GM12874 (cell line): ENCODE data around the gene FAM149B1.

Source experiments
- TF ChIP-seq, protein P1 (sequence below): IDR thresholded peaks from 2 replicates; pipeline ENCODE4 v1.5.1; 2011; ENCODE audit warnings: low read depth, mild to moderate bottlenecking, control low read depth, low read length, moderate library complexity; ENCODE audit not compliant: insufficient read depth

The FAM149B1 gene

DNA sequence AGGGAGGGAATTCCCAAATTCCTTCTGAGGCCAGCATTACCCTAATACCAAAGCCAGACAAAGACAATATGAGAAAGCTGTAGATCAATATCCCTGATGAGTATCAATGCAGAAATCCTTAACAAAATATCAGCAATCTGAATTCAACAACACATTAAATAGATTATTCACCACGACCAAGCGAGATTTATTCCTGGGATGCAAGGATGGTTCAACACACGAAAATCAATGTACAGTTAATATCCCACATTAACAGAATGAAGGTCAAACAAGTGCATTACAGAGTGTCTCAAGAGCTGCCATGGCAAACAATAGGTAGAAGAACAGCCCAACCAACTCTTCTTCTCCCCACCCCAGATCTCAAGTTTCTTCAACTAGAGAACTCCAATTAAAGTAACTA, 6.3 kb upstream of the FAM149B1 start:
- TF ChIP-seq, protein P1, sequence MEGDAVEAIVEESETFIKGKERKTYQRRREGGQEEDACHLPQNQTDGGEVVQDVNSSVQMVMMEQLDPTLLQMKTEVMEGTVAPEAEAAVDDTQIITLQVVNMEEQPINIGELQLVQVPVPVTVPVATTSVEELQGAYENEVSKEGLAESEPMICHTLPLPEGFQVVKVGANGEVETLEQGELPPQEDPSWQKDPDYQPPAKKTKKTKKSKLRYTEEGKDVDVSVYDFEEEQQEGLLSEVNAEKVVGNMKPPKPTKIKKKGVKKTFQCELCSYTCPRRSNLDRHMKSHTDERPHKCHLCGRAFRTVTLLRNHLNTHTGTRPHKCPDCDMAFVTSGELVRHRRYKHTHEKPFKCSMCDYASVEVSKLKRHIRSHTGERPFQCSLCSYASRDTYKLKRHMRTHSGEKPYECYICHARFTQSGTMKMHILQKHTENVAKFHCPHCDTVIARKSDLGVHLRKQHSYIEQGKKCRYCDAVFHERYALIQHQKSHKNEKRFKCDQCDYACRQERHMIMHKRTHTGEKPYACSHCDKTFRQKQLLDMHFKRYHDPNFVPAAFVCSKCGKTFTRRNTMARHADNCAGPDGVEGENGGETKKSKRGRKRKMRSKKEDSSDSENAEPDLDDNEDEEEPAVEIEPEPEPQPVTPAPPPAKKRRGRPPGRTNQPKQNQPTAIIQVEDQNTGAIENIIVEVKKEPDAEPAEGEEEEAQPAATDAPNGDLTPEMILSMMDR, result no peak

DNA sequence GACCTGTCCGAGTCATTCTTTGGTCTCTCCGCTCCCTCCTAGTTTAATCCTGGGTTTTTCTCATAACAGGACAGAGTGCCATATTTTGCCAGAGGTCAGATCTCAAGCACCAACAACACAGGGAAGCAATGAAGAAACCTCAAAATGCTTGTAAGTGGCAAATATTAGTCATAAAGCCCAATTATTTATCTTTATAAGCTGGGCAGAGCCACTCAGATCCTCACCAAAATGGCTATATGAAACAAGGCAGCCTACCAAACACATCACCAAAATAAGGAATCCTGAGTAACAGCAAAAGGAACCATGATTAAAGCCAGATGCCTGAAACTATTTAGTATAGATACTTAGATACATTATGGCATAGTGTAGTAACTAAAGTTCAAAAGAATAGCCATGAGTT, 4.8 kb upstream of the FAM149B1 start:
- TF ChIP-seq, protein P1, result no peak

DNA sequence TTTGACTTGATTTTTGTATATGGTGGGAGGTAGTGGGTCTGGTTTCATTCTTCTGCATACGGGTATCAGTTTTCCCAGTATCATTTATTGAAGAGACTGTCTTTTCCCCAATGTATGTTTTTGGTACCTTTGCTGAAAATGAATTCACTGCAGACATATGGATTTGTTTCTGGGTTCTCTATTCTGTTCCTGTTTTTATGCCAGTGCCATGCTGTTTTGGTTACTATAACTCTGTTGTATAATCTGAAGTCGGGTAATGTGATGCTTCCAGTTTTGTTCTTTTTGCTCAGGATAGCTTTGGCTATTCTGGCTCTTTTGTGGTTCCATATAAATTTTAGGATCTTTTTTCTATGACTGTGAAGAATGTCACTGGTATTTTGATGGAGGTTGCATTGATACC, 947 bp upstream of the FAM149B1 start:
- TF ChIP-seq, protein P1, result no peak

DNA sequence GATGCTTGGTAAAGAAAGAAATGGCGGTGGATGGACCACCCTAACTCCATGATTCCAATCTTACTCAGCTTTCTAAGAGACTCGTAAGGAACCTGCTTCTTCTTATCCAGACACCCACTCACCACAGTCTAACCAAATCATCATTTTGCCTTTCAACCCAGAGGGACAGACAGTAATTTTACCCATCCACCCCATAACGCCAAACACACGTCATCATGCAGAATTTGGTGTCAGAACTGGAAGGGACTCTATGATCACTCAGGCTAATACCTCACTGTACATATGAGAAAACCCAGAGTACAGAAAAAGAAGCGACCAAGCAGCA, 499 bp upstream of the FAM149B1 start:
- TF ChIP-seq, protein P1, result no peak

DNA sequence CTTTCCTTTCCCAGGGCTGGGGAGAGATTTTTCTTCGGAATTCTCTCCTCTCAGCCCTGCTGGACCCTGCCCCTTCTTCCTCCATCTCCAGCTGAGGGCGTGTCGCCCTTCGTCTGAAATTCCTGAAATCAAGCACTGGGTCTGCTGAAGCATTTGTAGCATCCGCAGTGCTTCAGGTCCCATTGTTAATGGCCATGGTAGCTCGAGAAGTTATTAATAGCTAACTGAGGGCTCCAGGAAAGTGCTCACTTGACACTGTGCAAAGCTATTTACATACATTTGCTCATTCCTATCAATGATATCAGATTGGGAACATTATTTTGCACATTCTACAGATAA, 515 bp downstream of the FAM149B1 start:
- TF ChIP-seq, protein P1, result no peak

DNA sequence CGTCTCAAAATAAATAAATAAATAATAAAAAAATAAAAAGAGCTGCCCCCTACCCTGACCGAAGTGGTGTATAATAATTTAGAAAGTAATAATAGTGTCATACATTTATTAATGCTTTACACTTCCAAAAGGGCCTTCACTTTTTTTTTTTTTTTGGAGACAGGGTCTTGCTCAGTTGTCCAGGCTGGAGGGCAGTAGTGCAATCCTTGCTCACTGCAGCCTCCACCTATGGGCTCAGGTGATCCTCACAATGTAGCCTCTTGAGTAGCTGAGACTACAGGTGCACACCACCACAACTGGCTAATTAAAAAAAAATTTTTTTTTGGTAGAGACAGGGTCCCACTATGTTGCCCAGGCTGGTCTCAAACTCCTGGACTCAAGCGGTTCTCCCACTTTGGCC, 1.4 kb downstream of the FAM149B1 start:
- TF ChIP-seq, protein P1, result no peak

DNA sequence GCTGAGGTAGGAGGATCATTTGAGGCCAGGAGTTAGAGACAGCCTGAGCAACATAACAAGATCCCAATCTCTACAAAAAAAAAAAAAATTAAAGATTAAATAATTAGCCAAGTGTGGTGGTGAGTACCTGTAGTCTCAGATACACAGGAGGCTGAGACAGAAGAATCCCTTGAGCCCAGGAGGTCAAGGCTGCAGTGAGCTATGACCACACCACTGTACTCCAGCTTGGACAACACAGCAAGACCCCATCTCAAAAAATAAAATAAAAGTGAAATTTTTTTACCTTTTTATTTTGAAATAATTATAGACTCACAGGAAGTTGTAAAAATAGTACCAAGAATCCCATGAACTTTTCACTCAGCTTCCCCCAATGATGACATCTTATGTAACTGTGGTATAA, 4.9 kb downstream of the FAM149B1 start:
- TF ChIP-seq, protein P1, result no peak

DNA sequence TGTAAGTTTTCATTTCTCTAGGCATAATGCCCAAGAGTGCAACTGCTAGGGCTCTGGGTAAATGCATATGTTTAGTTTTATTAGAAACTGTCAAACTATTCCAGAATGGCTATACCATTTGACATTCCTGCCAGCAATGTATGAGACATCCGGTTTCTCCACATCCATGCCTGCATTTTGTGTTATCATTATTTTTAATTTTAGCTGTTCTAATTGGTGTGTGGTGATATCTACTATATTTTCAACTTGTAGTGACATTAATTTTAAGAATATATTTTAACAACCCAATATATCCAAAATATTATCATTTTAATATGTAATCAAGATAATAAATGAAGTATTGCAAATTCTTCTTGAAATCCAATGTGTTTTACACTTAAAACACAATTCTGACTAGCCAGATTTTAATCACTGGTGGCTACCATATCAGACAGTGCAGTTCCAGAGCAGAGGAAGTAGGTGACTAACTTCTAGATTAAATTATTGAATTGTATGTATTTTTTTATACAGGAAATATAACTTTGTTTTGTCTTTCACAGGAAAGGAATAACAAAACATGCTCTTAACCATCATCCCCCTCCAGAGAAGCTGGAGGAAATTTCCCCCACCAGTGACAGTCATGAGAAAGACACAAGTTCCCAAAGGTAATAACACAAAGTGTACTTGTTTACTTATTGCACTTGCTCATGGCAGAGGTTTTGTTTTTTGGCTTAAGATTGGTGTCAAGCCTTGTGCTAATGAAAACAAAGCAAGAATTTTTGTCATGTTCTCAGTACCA, 6.4 kb downstream of the FAM149B1 start:
- TF ChIP-seq, protein P1, result no peak
